Measurements from ENCODE around the gene BLOC1S6. TPM values are rescaled to one million over a fixed set of nuclear protein-coding genes. Genes with fewer than 3 reads are reported as not detected.
A peak's percentile ranks its signal among the peaks of the same experiment; 100 is the strongest.

BLOC1S6 gene
- total and polyA plus RNA-seq, 2 of the 13 experiments (the other 11 are each of a cell fraction or from before 2014, with no cell fraction given) = 11.8 to 44.3 TPM

- Histone ChIP-seq H3K79me2 (ENCODE audit: insufficient read depth, low read length) (no peaks in the 10 kb centered on the region), H2AFZ (ENCODE audit: low read length) (no peak overlapping the region), H3K36me3 (replicated peaks in 1 of 2; ENCODE audit: control insufficient read depth in 1 of 2, insufficient read depth in 2 of 2, low read length in 2 of 2) (no peaks in the 10 kb centered on the region), H3K9me3 (ENCODE audit: low read length) (no peaks in the 10 kb centered on the region), H3K4me2 (ENCODE audit: low read depth, low read length) (no peak overlapping the region), H3K27me3 (ENCODE audit: control insufficient read depth in 1 of 2, insufficient read depth in 2 of 2, low read length in 2 of 2) (no peaks in the 10 kb centered on the region; a peak in 1 of 5 replicates), H3K9ac (ENCODE audit: insufficient read depth, low read depth, low read length) (no peak overlapping the region), H3K4me1 (ENCODE audit: insufficient read depth, low read length) (no peaks in the 10 kb centered on the region; the same call in 1 of the 2 replicates), H4K20me1 (ENCODE audit: insufficient read depth, low read length) (no peaks in the 10 kb centered on the region), H3K4me3 (replicated peaks in 1 of 3; ENCODE audit: insufficient read depth in 1 of 3, low read depth in 2 of 3, low read length in 3 of 3) (no peak overlapping the region), H3K27ac (ENCODE audit: extremely low read length, insufficient read depth, low read length) (no peak overlapping the region)
- intact Hi-C loops (cut with micrococcal nuclease; ENCODE audit: unreplicated experiment) (no loop called here), in situ Hi-C loops (cut with HindIII; ENCODE audit: extremely low pct_ligation_motif_present, low pct_unique_long_range_greater_than_20kb) (no loop called here)
- ChIA-PET CTCF (ENCODE audit: low intra/inter-chr PET ratio, low total read pairs) (no interaction called here), POLR2A (no interaction called here)
- no peak for FAIRE-seq
- peak; percentile 51; the same call in 2 of the 3 replicates for ATAC-seq
- WGBS (ENCODE audit: low lambda C conversion rate) = 33% methylated on average over 5 of the region's 7 CpGs
- TF ChIP-seq ZEB1 (IDR thresholded peaks at IDR 0.05; ENCODE audit: insufficient replicate concordance, low read depth) (no peak), ZNF512B (CRISPR knock-in tag; IDR thresholded peaks at IDR 0.05; ENCODE audit: borderline replicate concordance) (no peak), MTF2 (CRISPR knock-in tag; IDR thresholded peaks at IDR 0.05; ENCODE audit: borderline replicate concordance) (no peak), FIP1L1 (IDR thresholded peaks at IDR 0.05; ENCODE audit: borderline replicate concordance, insufficient read depth, low read depth, low read length) (no peak), ZNF362 (CRISPR knock-in tag; IDR thresholded peaks at IDR 0.05; ENCODE audit: borderline replicate concordance) (peak; percentile 64; the same call in 1 of the 2 replicates)
- no TSS peak for BruUV-seq (replicated peaks)
- peak; percentile 5 for DNase-seq (ENCODE audit: low spot score)
These were observed 40.4 kb upstream of the BLOC1S6 start for GRCh38 chr15:45546789-45547188.

Measured in HepG2 (cell line).